ENCODE results near the gene FAT2.

- TF ChIP-seq CTCF (IDR thresholded peaks at IDR 0.05) (no peak), POLR2A (IDR thresholded peaks at IDR 0.05) (no peak)
Observed at GRCh38 chr5:151618907-151619306, 27.8 kb upstream of the FAT2 start.
